Measurements from ENCODE around the gene CETP. TPM values are rescaled to one million over a fixed set of nuclear protein-coding genes. Genes with fewer than 3 reads are reported as not detected.
"Not testable (repeated sequence)": the region's sequence is repeated elsewhere in the genome, so short reads cannot be mapped to it uniquely, and the experiment has no call there.

CETP gene
- total and polyA plus RNA-seq, 2 donors (not counting 1 experiment from before 2014, with no cell fraction given), result 0.06 TPM; not detected in 1

GRCh38 chr16:56971768-56972043 is 10.0 kb downstream of the CETP start:
- no peak for DNase-seq (ENCODE audit: low read depth in 2 of 2)
- Histone ChIP-seq H3K79me2 (ENCODE audit: control insufficient read depth, insufficient read depth, low read length) (no peaks in the 10 kb centered on the region), H3K4me3 (replicated peaks in 1 of 4; ENCODE audit: control extremely low read depth in 1 of 4, insufficient read depth in 1 of 4, low read depth in 3 of 4, low read length in 4 of 4) (no peak overlapping the region), H3K27me3 (ENCODE audit: control insufficient read depth, insufficient read depth, low read length) (no peaks in the 10 kb centered on the region), H3K4me2 (ENCODE audit: extremely low read depth, insufficient read depth, low read length) (no peak overlapping the region), H3K36me3 (ENCODE audit: control insufficient read depth, insufficient read depth, low read length) (no peaks in the 10 kb centered on the region), H3K9ac (ENCODE audit: insufficient read depth, low read length) (no peak overlapping the region), H3K27ac (ENCODE audit: insufficient read depth, low read length) (no peak overlapping the region), H3K4me1 (ENCODE audit: control insufficient read depth, extremely low read depth, insufficient read depth, low read length) (no peaks in the 10 kb centered on the region), H3K9me3 (ENCODE audit: control insufficient read depth, insufficient read depth, low read depth, low read length) (no peaks in the 10 kb centered on the region), H4K20me1 (ENCODE audit: control insufficient read depth, extremely low read depth, insufficient read depth, low read length) (no peaks in the 10 kb centered on the region), H2AFZ (ENCODE audit: low read length) (no peak overlapping the region)
- TF ChIP-seq CTCF (conservative IDR thresholded peaks at IDR 0.05 in 1 of 2, IDR thresholded peaks at IDR 0.05 in 1 of 2; ENCODE audit: low read depth in 1 of 2, low read length in 2 of 2) (no peak), EZH2 (IDR thresholded peaks at IDR 0.05; ENCODE audit: low read length, missing control alignments) (no peak)

- no peak for DNase-seq (ENCODE audit: low read depth in 2 of 2)
- Histone ChIP-seq H3K9me3 (ENCODE audit: control insufficient read depth, insufficient read depth, low read depth, low read length) (no peaks in the 10 kb centered on the region), H3K4me3 (replicated peaks in 1 of 4; ENCODE audit: control extremely low read depth in 1 of 4, insufficient read depth in 1 of 4, low read depth in 3 of 4, low read length in 4 of 4) (no peak overlapping the region), H3K4me1 (ENCODE audit: control insufficient read depth, extremely low read depth, insufficient read depth, low read length) (no peaks in the 10 kb centered on the region), H3K4me2 (ENCODE audit: extremely low read depth, insufficient read depth, low read length) (no peak overlapping the region), H2AFZ (ENCODE audit: low read length) (no peak overlapping the region), H3K9ac (ENCODE audit: insufficient read depth, low read length) (no peak overlapping the region), H3K27me3 (ENCODE audit: control insufficient read depth, insufficient read depth, low read length) (no peaks in the 10 kb centered on the region), H3K36me3 (ENCODE audit: control insufficient read depth, insufficient read depth, low read length) (no peaks in the 10 kb centered on the region), H4K20me1 (ENCODE audit: control insufficient read depth, extremely low read depth, insufficient read depth, low read length) (no peaks in the 10 kb centered on the region), H3K27ac (ENCODE audit: insufficient read depth, low read length) (no peak overlapping the region), H3K79me2 (ENCODE audit: control insufficient read depth, insufficient read depth, low read length) (no peaks in the 10 kb centered on the region)
- TF ChIP-seq CTCF (conservative IDR thresholded peaks at IDR 0.05 in 1 of 2, IDR thresholded peaks at IDR 0.05 in 1 of 2; ENCODE audit: low read depth in 1 of 2, low read length in 2 of 2) (no peak), EZH2 (IDR thresholded peaks at IDR 0.05; ENCODE audit: low read length, missing control alignments) (no peak)
Observed at GRCh38 chr16:56972403-56973293, 10.9 kb downstream of the CETP start.

GRCh38 chr16:56973294-56973689 is 11.5 kb downstream of the CETP start:
- no peaks in the 10 kb centered on the region for H3K4me1 ChIP-seq (ENCODE audit: control insufficient read depth, extremely low read depth, insufficient read depth, low read length)
- DNase-seq (ENCODE audit: low read depth in 2 of 2), result no peak
- H3K27me3 ChIP-seq (ENCODE audit: control insufficient read depth, insufficient read depth, low read length), result no peaks in the 10 kb centered on the region
- H3K9ac ChIP-seq (ENCODE audit: insufficient read depth, low read length), result no peak overlapping the region
- no peak overlapping the region for H3K4me3 ChIP-seq (replicated peaks in 1 of 4; ENCODE audit: control extremely low read depth in 1 of 4, insufficient read depth in 1 of 4, low read depth in 3 of 4, low read length in 4 of 4)
- H2AFZ ChIP-seq (ENCODE audit: low read length), result no peak overlapping the region
- H4K20me1 ChIP-seq (ENCODE audit: control insufficient read depth, extremely low read depth, insufficient read depth, low read length), result no peaks in the 10 kb centered on the region
- no peak overlapping the region for H3K27ac ChIP-seq (ENCODE audit: insufficient read depth, low read length)
- no peak for TF ChIP-seq EZH2 (IDR thresholded peaks at IDR 0.05; ENCODE audit: low read length, missing control alignments)
- no peak for TF ChIP-seq CTCF (conservative IDR thresholded peaks at IDR 0.05 in 1 of 2, IDR thresholded peaks at IDR 0.05 in 1 of 2; ENCODE audit: low read depth in 1 of 2, low read length in 2 of 2)
- H3K9me3 ChIP-seq (ENCODE audit: control insufficient read depth, insufficient read depth, low read depth, low read length), result no peaks in the 10 kb centered on the region
- H3K36me3 ChIP-seq (ENCODE audit: control insufficient read depth, insufficient read depth, low read length), result no peaks in the 10 kb centered on the region
- H3K4me2 ChIP-seq (ENCODE audit: extremely low read depth, insufficient read depth, low read length), result no peak overlapping the region
- H3K79me2 ChIP-seq (ENCODE audit: control insufficient read depth, insufficient read depth, low read length), result no peaks in the 10 kb centered on the region

GRCh38 chr16:56973899-56974298 is 12.1 kb downstream of the CETP start:
- not testable (repeated sequence) for H3K4me3 ChIP-seq (replicated peaks in 1 of 4; ENCODE audit: control extremely low read depth in 1 of 4, insufficient read depth in 1 of 4, low read depth in 3 of 4, low read length in 4 of 4); H3K79me2 ChIP-seq (ENCODE audit: control insufficient read depth, insufficient read depth, low read length); H3K9me3 ChIP-seq (ENCODE audit: control insufficient read depth, insufficient read depth, low read depth, low read length); H3K36me3 ChIP-seq (ENCODE audit: control insufficient read depth, insufficient read depth, low read length); H3K9ac ChIP-seq (ENCODE audit: insufficient read depth, low read length); H4K20me1 ChIP-seq (ENCODE audit: control insufficient read depth, extremely low read depth, insufficient read depth, low read length); H3K27ac ChIP-seq (ENCODE audit: insufficient read depth, low read length); H3K4me1 ChIP-seq (ENCODE audit: control insufficient read depth, extremely low read depth, insufficient read depth, low read length); H3K27me3 ChIP-seq (ENCODE audit: control insufficient read depth, insufficient read depth, low read length); H2AFZ ChIP-seq (ENCODE audit: low read length); H3K4me2 ChIP-seq (ENCODE audit: extremely low read depth, insufficient read depth, low read length); DNase-seq (ENCODE audit: low read depth in 2 of 2)

Measured in fibroblast of lung (primary cell).